Activated naive CD4-positive, alpha-beta T cell treated with anti-CD3 and anti-CD28 coated beads for 36 hours (primary cell): ENCODE results near the gene ZDHHC18. TPM values are rescaled to one million over a fixed set of nuclear protein-coding genes. Genes with fewer than 3 reads are reported as not detected.
A peak's percentile ranks its signal among the peaks of the same experiment; 100 is the strongest.

ENCODE experiments used
- CTCF ChIA-PET: fragments of 350-600 bp; sonication (Branson Sonifier 250); formaldehyde crosslinking; loops from one replicate; lab custom pipeline; 2021; ENCODE audit warnings: antibody characterized with exemption; lab: Charles Lee
- DNase-seq: peaks from one replicate; pipeline ENCODE4 v3.0.0-alpha.2; 2020
- H3K27ac Mint-ChIP-seq: one replicate; pipeline ENCODE4 v1.8.0; 2021; ENCODE audit warnings: mild to moderate bottlenecking, mixed read lengths
- H3K27me3 Mint-ChIP-seq: one replicate; pipeline ENCODE4 v1.8.0; 2021; ENCODE audit warnings: low read depth, mixed read lengths
- H3K36me3 Mint-ChIP-seq: one replicate; pipeline ENCODE4 v1.8.0; 2021; ENCODE audit warnings: low read depth, mixed read lengths
- H3K4me1 Mint-ChIP-seq: one replicate; pipeline ENCODE4 v1.8.0; 2021; ENCODE audit warnings: low read depth, mixed read lengths
- H3K4me3 Mint-ChIP-seq: one replicate; pipeline ENCODE4 v1.8.0; 2021; ENCODE audit warnings: mild to moderate bottlenecking, moderate library complexity, mixed read lengths
- H3K9me3 Mint-ChIP-seq: one replicate; pipeline ENCODE4 v1.8.0; 2021; ENCODE audit warnings: mixed read lengths
- intact Hi-C: fragments of 100-400 bp; cut with micrococcal nuclease; formaldehyde crosslinking; loops from one replicate; pipeline ENCODE4 v1.15.1; 2023
- total RNA-seq, 2 experiments: library from RNA; stranded (reverse); gene quantifications; one replicate each; pipeline ENCODE4 v1.2.3, GENCODE V29; 2021

Gene ZDHHC18
- total RNA-seq, 2 experiments from 2014 or later: 37.3 to 39.0 TPM

- DNase-seq: no peak
- no peak overlapping the region for H3K4me3 Mint-ChIP-seq
- H3K36me3 Mint-ChIP-seq: peaks cover 44% of the 10 kb centered on the region
- no peaks in the 10 kb centered on the region for H3K4me1 Mint-ChIP-seq
- no peaks in the 10 kb centered on the region for H3K9me3 Mint-ChIP-seq
- intact Hi-C loops: no loop called here
- no peak overlapping the region for H3K27ac Mint-ChIP-seq
- CTCF ChIA-PET: interaction anchor here (0.5 kb wide), 1 partner anchor 15 kb away, joined by 3 read pairs; no protein-coding TSS in a partner anchor
- H3K27me3 Mint-ChIP-seq: no peaks in the 10 kb centered on the region
Measured at GRCh38 chr1:26854906-26855305, 28.4 kb downstream of the ZDHHC18 start.

- Mint-ChIP-seq H3K4me3 (no peak overlapping the region), H3K36me3 (peaks cover 38% of the 10 kb centered on the region), H3K27me3 (no peaks in the 10 kb centered on the region), H3K27ac (peak overlapping the region; percentile 25), H3K4me1 (no peaks in the 10 kb centered on the region), H3K9me3 (no peaks in the 10 kb centered on the region)
- CTCF ChIA-PET: interaction anchor here (1.3 to 1.4 kb wide), 2 partner anchors 12 to 23 kb away, joined by 3 to 4 read pairs; no protein-coding TSS in a partner anchor
- DNase-seq: no peak
- intact Hi-C loops: no loop called here
Measured at GRCh38 chr1:26855636-26856035, 29.1 kb downstream of the ZDHHC18 start.

GRCh38 chr1:26856181-26856580 lies 29.7 kb downstream of the ZDHHC18 start:
- Mint-ChIP-seq H3K27me3 (no peaks in the 10 kb centered on the region), H3K4me1 (no peaks in the 10 kb centered on the region), H3K9me3 (no peaks in the 10 kb centered on the region), H3K4me3 (no peak overlapping the region), H3K36me3 (peaks cover 34% of the 10 kb centered on the region), H3K27ac (peak overlapping the region; percentile 25)
- intact Hi-C loops: no loop called here
- DNase-seq: no peak
- CTCF ChIA-PET: interaction anchor here (1.3 to 1.4 kb wide), 2 partner anchors 12 to 22 kb away, joined by 3 to 4 read pairs; no protein-coding TSS in a partner anchor

- no peak overlapping the region for H3K4me3 Mint-ChIP-seq
- peaks cover under 1% of the 10 kb centered on the region for H3K4me1 Mint-ChIP-seq
- no peaks in the 10 kb centered on the region for H3K9me3 Mint-ChIP-seq
- peaks cover 29% of the 10 kb centered on the region for H3K36me3 Mint-ChIP-seq
- intact Hi-C loops: no loop called here
- H3K27ac Mint-ChIP-seq: no peak overlapping the region
- H3K27me3 Mint-ChIP-seq: no peaks in the 10 kb centered on the region
- CTCF ChIA-PET: interaction anchor here (0.7 to 1.4 kb wide), 4 partner anchors 8 to 255 kb away, joined by 3 to 4 read pairs (median 4); no protein-coding TSS in a partner anchor
- DNase-seq: no peak
Measured at GRCh38 chr1:26856604-26857469, 30.3 kb downstream of the ZDHHC18 start.

GRCh38 chr1:26857473-26858060 lies 31.1 kb downstream of the ZDHHC18 start:
- Mint-ChIP-seq H3K27me3 (no peaks in the 10 kb centered on the region), H3K4me3 (no peak overlapping the region), H3K27ac (no peak overlapping the region), H3K9me3 (no peaks in the 10 kb centered on the region), H3K4me1 (peaks cover 6% of the 10 kb centered on the region), H3K36me3 (peaks cover 26% of the 10 kb centered on the region)
- CTCF ChIA-PET: interaction anchor here (0.7 to 2.1 kb wide), 4 partner anchors 8 to 256 kb away, joined by 3 to 7 read pairs (median 4); no protein-coding TSS in a partner anchor
- intact Hi-C loops: no loop called here
- DNase-seq: no peak

GRCh38 chr1:26858160-26858559 lies 31.7 kb downstream of the ZDHHC18 start:
- Mint-ChIP-seq H3K4me1 (peaks cover 11% of the 10 kb centered on the region), H3K9me3 (no peaks in the 10 kb centered on the region), H3K4me3 (no peak overlapping the region), H3K36me3 (peaks cover 20% of the 10 kb centered on the region), H3K27ac (no peak overlapping the region), H3K27me3 (no peaks in the 10 kb centered on the region)
- CTCF ChIA-PET: interaction anchor here (0.9 to 2.1 kb wide), 3 partner anchors 9 to 46 kb away, joined by 3 to 7 read pairs (median 4); no protein-coding TSS in a partner anchor
- no peak for DNase-seq
- intact Hi-C loops: no loop called here

GRCh38 chr1:26858891-26859640 lies 32.6 kb downstream of the ZDHHC18 start:
- intact Hi-C loops: no loop called here
- DNase-seq: no peak

GRCh38 chr1:26861286-26861701 lies 34.8 kb downstream of the ZDHHC18 start:
- Mint-ChIP-seq H3K4me3 (no peak overlapping the region), H3K27ac (no peak overlapping the region), H3K4me1 (peaks cover 21% of the 10 kb centered on the region), H3K9me3 (no peaks in the 10 kb centered on the region), H3K27me3 (no peaks in the 10 kb centered on the region), H3K36me3 (peaks cover 3% of the 10 kb centered on the region)
- intact Hi-C loops: no loop called here
- DNase-seq: no peak
- CTCF ChIA-PET: interaction anchor here (0.8 to 1.3 kb wide), 4 partner anchors 17 to 51 kb away, joined by 3 to 4 read pairs (median 4); no protein-coding TSS in a partner anchor

More at GRCh38 chr1:26858891-26859640, 32.6 kb downstream of the ZDHHC18 start:
- CTCF ChIA-PET: interaction anchor here (0.7 to 2.1 kb wide), 7 partner anchors 10 to 257 kb away, joined by 3 to 9 read pairs (median 4); no protein-coding TSS in a partner anchor
- Mint-ChIP-seq H3K36me3 (peaks cover 14% of the 10 kb centered on the region), H3K27ac (no peak overlapping the region), H3K4me1 (peaks cover 18% of the 10 kb centered on the region), H3K4me3 (no peak overlapping the region), H3K9me3 (no peaks in the 10 kb centered on the region), H3K27me3 (no peaks in the 10 kb centered on the region)

GRCh38 chr1:26861889-26862378 lies 35.4 kb downstream of the ZDHHC18 start:
- Mint-ChIP-seq H3K27ac (no peak overlapping the region), H3K4me3 (no peak overlapping the region), H3K27me3 (no peaks in the 10 kb centered on the region), H3K36me3 (no peaks in the 10 kb centered on the region), H3K4me1 (peaks cover 21% of the 10 kb centered on the region), H3K9me3 (no peaks in the 10 kb centered on the region)
- CTCF ChIA-PET: interaction anchor here (0.6 to 1.3 kb wide), 6 partner anchors 10 to 422 kb away, joined by 3 to 4 read pairs (median 3); no protein-coding TSS in a partner anchor
- intact Hi-C loops: no loop called here
- no peak for DNase-seq

GRCh38 chr1:26862781-26863684 lies 36.5 kb downstream of the ZDHHC18 start, which contains the start of gene SFN:
TSS of gene SFN (plus strand) at chr1:26863149. CDS start at chr1:26863213, 64 bp downstream.
- intact Hi-C loops: no loop called here
- CTCF ChIA-PET: interaction anchor here (0.8 to 1.1 kb wide), 4 partner anchors 31 to 262 kb away, joined by 3 read pairs; no protein-coding TSS in a partner anchor
- Mint-ChIP-seq H3K9me3 (no peaks in the 10 kb centered on the region), H3K4me3 (peak within 1 kb of the TSS; percentile 92), H3K36me3 (no peaks in the 10 kb centered on the region), H3K27me3 (no peaks in the 10 kb centered on the region), H3K27ac (no peak within 1 kb of the TSS), H3K4me1 (peaks cover 21% of the 10 kb centered on the region)
- DNase-seq: peak; percentile 76
